HCT116 (cell line): ENCODE results near the gene GARIN5A. TPM values are rescaled to one million over a fixed set of nuclear protein-coding genes. Genes with fewer than 3 reads are reported as not detected.

Experiments
- ATAC-seq: fragments of 200-7000 bp; cut with Tn5 transposase; 2 replicates; pipeline ENCODE4 v1.9.1; 2020; ENCODE audit warnings: mild to moderate bottlenecking, moderate library complexity
- BruUV-seq: library from RNA; stranded (reverse); fragments of 400-500 nt; replicated peaks from 2 replicates; lab custom pipeline; 2021; lab: Mats Ljungman, UMichigan
- CTCF ChIA-PET: fragments of 300-600 bp; sonication (Branson Sonifier 250); formaldehyde crosslinking; loops from one replicate; lab custom pipeline; 2021; ENCODE audit warnings: antibody characterized with exemption; lab: Charles Lee
- POLR2A ChIA-PET: fragments of 300-600, 350-600 bp; sonication (Branson Sonifier 250); formaldehyde crosslinking; loops from one replicate; lab custom pipeline; 2021; ENCODE audit warnings: antibody characterized with exemption; lab: Charles Lee
- RAD21 ChIA-PET, 2 experiments: fragments of 300-600 bp; sonication (Branson Sonifier 250); formaldehyde crosslinking; loops; one replicate each; lab custom pipeline; 2023; ENCODE audit warnings: low total read pairs in 2 of 2; ENCODE audit not compliant: uncharacterized antibody in 2 of 2, unreplicated experiment in 2 of 2, low non-redundant PET in 1 of 2; lab: Charles Lee
- DNase-seq: peaks from one replicate; pipeline ENCODE4 v3.0.0-alpha.2; 2010; ENCODE audit warnings: low read depth, low spot score
- H2AFZ ChIP-seq: fragments of 200-600 bp; shearing (Covaris generic), sonication (generic); 2 replicates; pipeline ENCODE4 v1.6.1; 2017; ENCODE audit warnings: low read depth, mixed run types, mixed read lengths, antibody characterized with exemption, low read length; ENCODE audit not compliant: poor library complexity, severe bottlenecking
- H3K27ac ChIP-seq: 2 replicates; pipeline ENCODE4 v1.5.1; 2012; ENCODE audit warnings: low read depth, low read length
- H3K27me3 ChIP-seq: fragments of 200-600 bp; sonication (generic); 2 replicates; pipeline ENCODE4 v1.6.1; 2016; ENCODE audit warnings: mixed run types, low read length, mixed read lengths; ENCODE audit not compliant: insufficient read depth
- H3K36me3 ChIP-seq, 2 experiments: fragments of 200-500 bp in 1 of 2; fragments of 200-600 bp in 1 of 2; sonication (Bioruptor generic) in 1 of 2; sonication (generic) in 1 of 2; 2 replicates each; pipeline versions ENCODE4 v1.5.1 to v1.6.1; 2014 to 2016; ENCODE audit warnings: low read length in 2 of 2, inconsistent platforms in 1 of 2, mixed read lengths in 1 of 2, mixed run types in 1 of 2; ENCODE audit not compliant: insufficient read depth in 2 of 2, control insufficient read depth in 1 of 2
- H3K4me1 ChIP-seq, 2 experiments: fragments of 200-600 bp in 1 of 2; sonication (generic) in 1 of 2; 2 replicates each; pipeline versions ENCODE4 v1.5.1 to v1.6.1; 2012 to 2017; ENCODE audit warnings: low read length in 2 of 2, inconsistent platforms in 1 of 2, mild to moderate bottlenecking in 1 of 2, mixed read lengths in 1 of 2, mixed run types in 1 of 2, moderate library complexity in 1 of 2; ENCODE audit not compliant: insufficient read depth in 2 of 2, control insufficient read depth in 1 of 2
- H3K4me2 ChIP-seq: fragments of 200-600 bp; sonication (generic); 2 replicates; pipeline ENCODE4 v1.6.1; 2017; ENCODE audit warnings: mixed run types, low read length, mixed read lengths
- H3K4me3 ChIP-seq, 2 experiments: fragments of 200-600 bp in 1 of 2; sonication (generic) in 1 of 2; replicated peaks in 1 of 2; 2 replicates each; pipeline ENCODE4 v1.5.1; 2011 to 2016; ENCODE audit warnings: low read length in 2 of 2, control low read depth in 1 of 2, low read depth in 1 of 2, mild to moderate bottlenecking in 1 of 2, mixed read lengths in 1 of 2, mixed run types in 1 of 2
- H3K79me2 ChIP-seq: fragments of 200-600 bp; sonication (generic); 2 replicates; pipeline ENCODE4 v1.6.1; 2017; ENCODE audit warnings: mild to moderate bottlenecking, mixed run types, low read length, moderate library complexity, mixed read lengths; ENCODE audit not compliant: insufficient read depth
- H3K9ac ChIP-seq: fragments of 200-600 bp; sonication (generic); 2 replicates; pipeline ENCODE4 v1.6.1; 2016; ENCODE audit warnings: low read length, mixed read lengths
- H3K9me2 ChIP-seq: fragments of 200-600 bp; sonication (generic), shearing (Covaris generic); 2 replicates; pipeline ENCODE4 v1.6.1; 2017; ENCODE audit warnings: mixed run types, mild to moderate bottlenecking, moderate library complexity; ENCODE audit not compliant: insufficient read depth
- H3K9me3 ChIP-seq, 2 experiments: fragments of 200-500 bp in 1 of 2; fragments of 200-600 bp in 1 of 2; sonication (Bioruptor generic) in 1 of 2; sonication (generic) in 1 of 2; 2 replicates each; pipeline ENCODE4 v1.6.1; 2014 to 2017; ENCODE audit warnings: low read length in 2 of 2, mixed read lengths in 2 of 2, inconsistent platforms in 1 of 2, low read depth in 1 of 2, mild to moderate bottlenecking in 1 of 2, mixed run types in 1 of 2, moderate library complexity in 1 of 2; ENCODE audit not compliant: control insufficient read depth in 1 of 2, insufficient read depth in 1 of 2
- H4K20me1 ChIP-seq: fragments of 200-600 bp; sonication (generic), shearing (Covaris generic); 2 replicates; pipeline ENCODE4 v1.6.1; 2017; ENCODE audit warnings: mixed run types, mild to moderate bottlenecking, moderate library complexity; ENCODE audit not compliant: insufficient read depth
- POLR2AphosphoS5 ChIP-seq: IDR thresholded peaks from 2 replicates; pipeline ENCODE4 v1.6.1; 2011; ENCODE audit warnings: mild to moderate bottlenecking, low read depth, low read length, moderate library complexity
- SIN3A ChIP-seq: IDR thresholded peaks from 2 replicates; pipeline ENCODE4 v1.6.1; 2012; ENCODE audit warnings: low read depth
- SRF ChIP-seq: IDR thresholded peaks from 2 replicates; pipeline ENCODE4 v1.6.1; 2012; ENCODE audit warnings: low read depth
- intact Hi-C: fragments of 100-400 bp; cut with micrococcal nuclease; formaldehyde crosslinking; loops from 2 replicates; pipeline ENCODE4 v1.10.0; 2022
- total RNA-seq: library from RNA; stranded (reverse); gene quantifications from one replicate; pipeline ENCODE4 v1.2.1, GENCODE V29; 2021; ENCODE audit not compliant: unreplicated experiment
- TF ChIP-seq, protein P1 (sequence below), 3 experiments: fragments of 200-600 bp in 1 of 3; sonication (generic) in 1 of 3; IDR thresholded peaks in 2 of 3; conservative IDR thresholded peaks in 1 of 3; 2 replicates each; pipeline ENCODE4 v1.5.1; 2012 to 2017; ENCODE audit warnings: low read depth in 2 of 3, low read length in 2 of 3, antibody characterized with exemption in 1 of 3, borderline replicate concordance in 1 of 3, control low read depth in 1 of 3, mild to moderate bottlenecking in 1 of 3, mixed read lengths in 1 of 3, mixed run types in 1 of 3, moderate library complexity in 1 of 3; ENCODE audit not compliant: insufficient read depth in 1 of 3

The GARIN5A gene
- total RNA-seq, 1 experiment from 2014 or later = 12.2 TPM

GRCh38 chr19:50423279-50424113 lies 53.2 kb downstream of the GARIN5A start:
- no peak overlapping the region for H2AFZ ChIP-seq
- H3K36me3 ChIP-seq = no peaks in the 10 kb centered on the region
- no peak overlapping the region for H3K27ac ChIP-seq
- ATAC-seq = no peak
- intact Hi-C loops = no loop called here
- POLR2A ChIA-PET = no interaction called here
- H3K4me3 ChIP-seq = no peak overlapping the region
- TF ChIP-seq, protein P1, sequence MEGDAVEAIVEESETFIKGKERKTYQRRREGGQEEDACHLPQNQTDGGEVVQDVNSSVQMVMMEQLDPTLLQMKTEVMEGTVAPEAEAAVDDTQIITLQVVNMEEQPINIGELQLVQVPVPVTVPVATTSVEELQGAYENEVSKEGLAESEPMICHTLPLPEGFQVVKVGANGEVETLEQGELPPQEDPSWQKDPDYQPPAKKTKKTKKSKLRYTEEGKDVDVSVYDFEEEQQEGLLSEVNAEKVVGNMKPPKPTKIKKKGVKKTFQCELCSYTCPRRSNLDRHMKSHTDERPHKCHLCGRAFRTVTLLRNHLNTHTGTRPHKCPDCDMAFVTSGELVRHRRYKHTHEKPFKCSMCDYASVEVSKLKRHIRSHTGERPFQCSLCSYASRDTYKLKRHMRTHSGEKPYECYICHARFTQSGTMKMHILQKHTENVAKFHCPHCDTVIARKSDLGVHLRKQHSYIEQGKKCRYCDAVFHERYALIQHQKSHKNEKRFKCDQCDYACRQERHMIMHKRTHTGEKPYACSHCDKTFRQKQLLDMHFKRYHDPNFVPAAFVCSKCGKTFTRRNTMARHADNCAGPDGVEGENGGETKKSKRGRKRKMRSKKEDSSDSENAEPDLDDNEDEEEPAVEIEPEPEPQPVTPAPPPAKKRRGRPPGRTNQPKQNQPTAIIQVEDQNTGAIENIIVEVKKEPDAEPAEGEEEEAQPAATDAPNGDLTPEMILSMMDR (IDR thresholded peaks at IDR 0.05 in 2 of 3, conservative IDR thresholded peaks at IDR 0.05 in 1 of 3; ENCODE audit: borderline replicate concordance in 1 of 3, insufficient read depth in 1 of 3, low read depth in 2 of 3, low read length in 2 of 3) = no peak
- no peak for TF ChIP-seq SRF
- TF ChIP-seq SIN3A = no peak
- TF ChIP-seq POLR2AphosphoS5 = no peak
- TF ChIP-seq, all 23 proteins: peak for 0
- Histone ChIP-seq H4K20me1 (no peaks in the 10 kb centered on the region), H3K9ac (no peak overlapping the region), H3K9me2 (no peaks in the 10 kb centered on the region), H3K9me3 (no peaks in the 10 kb centered on the region), H3K4me1 (no peaks in the 10 kb centered on the region), H3K79me2 (no peaks in the 10 kb centered on the region), H3K4me2 (no peak overlapping the region), H3K27me3 (no peaks in the 10 kb centered on the region)
- BruUV-seq = no TSS peak
- no peak for DNase-seq
- ChIA-PET CTCF (no interaction called here), RAD21 (no interaction called here)
